ENCODE measurements around the gene PRKD1.

Gene PRKD1

DNA sequence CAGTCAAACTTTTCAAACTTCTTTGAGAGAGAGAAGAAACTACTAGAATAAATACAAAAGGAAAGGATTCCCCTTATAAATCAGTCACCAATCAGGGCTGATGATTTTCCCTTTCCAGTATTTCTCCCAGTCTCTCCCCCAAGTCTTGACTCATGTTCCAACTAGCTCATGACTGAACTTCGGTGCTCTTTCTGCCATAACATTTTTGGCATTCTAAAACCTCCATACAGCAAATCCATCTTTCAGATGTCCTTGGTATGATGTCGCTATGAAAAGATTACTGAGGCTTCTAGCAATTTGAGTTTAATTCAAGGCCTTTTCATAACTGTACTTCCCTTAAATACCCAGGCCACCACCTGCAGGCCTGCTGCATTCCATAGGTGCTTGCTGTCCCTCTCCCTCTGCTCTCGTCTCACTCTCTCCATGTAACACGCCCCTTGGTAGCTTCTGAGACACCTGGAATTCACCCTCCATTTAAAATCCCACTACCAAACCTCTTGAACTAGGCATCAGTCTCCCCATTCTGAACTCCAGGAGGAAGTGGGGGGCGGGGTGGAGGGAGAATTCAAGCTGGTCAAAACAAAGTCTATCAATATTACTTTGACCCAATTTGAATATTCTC, 2.4 kb downstream of the PRKD1 start:
- Histone ChIP-seq H3K27me3 (ENCODE audit: control insufficient read depth, low read length) (no peaks in the 10 kb centered on the region), H3K79me2 (ENCODE audit: control insufficient read depth, low read length) (no peaks in the 10 kb centered on the region), H3K36me3 (ENCODE audit: control insufficient read depth, low read length) (no peaks in the 10 kb centered on the region), H3K4me2 (ENCODE audit: low read length) (no peak overlapping the region), H4K20me1 (ENCODE audit: control insufficient read depth, insufficient read depth, low read depth, low read length) (no peaks in the 10 kb centered on the region), H3K9me2 (replicated peaks; ENCODE audit: control insufficient read depth, low read length) (no peaks in the 10 kb centered on the region), H3K27ac (ENCODE audit: low read depth, low read length) (no peak overlapping the region), H3F3A (ENCODE audit: control insufficient read depth, insufficient read depth) (no peaks in the 10 kb centered on the region), H3K4me3 (ENCODE audit: low read length) (no peak overlapping the region), H3K4me1 (ENCODE audit: control insufficient read depth, low read length) (no peaks in the 10 kb centered on the region), H3K9me3 (ENCODE audit: control insufficient read depth, insufficient read depth, low read length) (peaks cover 8% of the 10 kb centered on the region; the same call in 1 of the 2 replicates)
- TF ChIP-seq EZH2phosphoT487 (IDR thresholded peaks at IDR 0.05; ENCODE audit: borderline replicate concordance, low read length) = no peak
- TF ChIP-seq, protein P1, sequence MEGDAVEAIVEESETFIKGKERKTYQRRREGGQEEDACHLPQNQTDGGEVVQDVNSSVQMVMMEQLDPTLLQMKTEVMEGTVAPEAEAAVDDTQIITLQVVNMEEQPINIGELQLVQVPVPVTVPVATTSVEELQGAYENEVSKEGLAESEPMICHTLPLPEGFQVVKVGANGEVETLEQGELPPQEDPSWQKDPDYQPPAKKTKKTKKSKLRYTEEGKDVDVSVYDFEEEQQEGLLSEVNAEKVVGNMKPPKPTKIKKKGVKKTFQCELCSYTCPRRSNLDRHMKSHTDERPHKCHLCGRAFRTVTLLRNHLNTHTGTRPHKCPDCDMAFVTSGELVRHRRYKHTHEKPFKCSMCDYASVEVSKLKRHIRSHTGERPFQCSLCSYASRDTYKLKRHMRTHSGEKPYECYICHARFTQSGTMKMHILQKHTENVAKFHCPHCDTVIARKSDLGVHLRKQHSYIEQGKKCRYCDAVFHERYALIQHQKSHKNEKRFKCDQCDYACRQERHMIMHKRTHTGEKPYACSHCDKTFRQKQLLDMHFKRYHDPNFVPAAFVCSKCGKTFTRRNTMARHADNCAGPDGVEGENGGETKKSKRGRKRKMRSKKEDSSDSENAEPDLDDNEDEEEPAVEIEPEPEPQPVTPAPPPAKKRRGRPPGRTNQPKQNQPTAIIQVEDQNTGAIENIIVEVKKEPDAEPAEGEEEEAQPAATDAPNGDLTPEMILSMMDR (IDR thresholded peaks at IDR 0.05; ENCODE audit: low read depth, low read length, poor library complexity, severe bottlenecking) = no peak

DNA sequence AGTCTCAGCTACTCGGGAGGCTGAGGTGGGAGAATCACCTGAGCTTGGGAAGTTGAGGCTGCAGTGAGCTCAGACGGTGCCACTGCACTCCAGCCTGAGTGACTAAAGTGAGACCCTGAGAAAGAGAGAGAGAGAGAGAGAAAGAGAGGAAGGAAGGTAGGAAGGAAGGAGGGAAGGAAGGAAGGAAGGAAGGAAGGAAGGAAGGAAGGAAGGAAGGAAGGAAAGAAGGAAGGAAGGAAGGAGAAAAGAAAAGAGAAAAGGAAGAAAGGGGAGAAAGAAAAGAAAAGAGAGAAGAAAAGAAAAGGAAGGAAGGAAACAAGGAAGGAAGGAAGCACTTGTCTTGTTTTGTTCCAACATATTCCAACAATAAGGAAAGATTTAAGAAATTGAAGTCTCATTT, 7.8 kb downstream of the PRKD1 start:
- no peaks in the 10 kb centered on the region for H4K20me1 ChIP-seq (ENCODE audit: control insufficient read depth, insufficient read depth, low read depth, low read length)
- no peak for TF ChIP-seq EZH2phosphoT487 (IDR thresholded peaks at IDR 0.05; ENCODE audit: borderline replicate concordance, low read length)
- TF ChIP-seq, protein P1 (IDR thresholded peaks at IDR 0.05; ENCODE audit: low read depth, low read length, poor library complexity, severe bottlenecking) = no peak
- no peaks in the 10 kb centered on the region for H3F3A ChIP-seq (ENCODE audit: control insufficient read depth, insufficient read depth)
- H3K9me2 ChIP-seq (replicated peaks; ENCODE audit: control insufficient read depth, low read length) = no peaks in the 10 kb centered on the region
- no peaks in the 10 kb centered on the region for H3K36me3 ChIP-seq (ENCODE audit: control insufficient read depth, low read length)
- no peak overlapping the region for H3K4me3 ChIP-seq (ENCODE audit: low read length)
- H3K9me3 ChIP-seq (ENCODE audit: control insufficient read depth, insufficient read depth, low read length) = no peaks in the 10 kb centered on the region
- no peaks in the 10 kb centered on the region for H3K4me1 ChIP-seq (ENCODE audit: control insufficient read depth, low read length)
- no peaks in the 10 kb centered on the region for H3K79me2 ChIP-seq (ENCODE audit: control insufficient read depth, low read length)
- no peak overlapping the region for H3K27ac ChIP-seq (ENCODE audit: low read depth, low read length)
- no peaks in the 10 kb centered on the region for H3K27me3 ChIP-seq (ENCODE audit: control insufficient read depth, low read length)
- no peak overlapping the region for H3K4me2 ChIP-seq (ENCODE audit: low read length)

DNA sequence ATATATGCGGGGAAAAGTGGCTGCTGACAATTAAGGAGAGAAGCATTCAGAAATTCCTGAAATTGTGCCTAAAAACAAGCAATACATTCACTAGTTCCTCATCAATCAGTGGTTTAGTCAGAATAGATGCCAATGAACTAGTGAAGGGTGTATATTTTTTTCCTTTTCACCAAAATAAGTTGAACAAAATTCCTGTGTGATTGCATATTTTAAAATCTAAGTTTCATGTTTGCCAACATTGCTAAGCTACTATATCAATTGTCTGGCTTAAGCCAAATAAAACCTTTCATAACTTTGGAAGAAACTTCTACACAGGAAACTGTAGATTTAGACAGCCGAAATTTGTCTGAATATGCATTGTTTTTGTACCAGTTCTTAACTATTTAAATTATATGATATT, 8.7 kb downstream of the PRKD1 start:
- H3K36me3 ChIP-seq (ENCODE audit: control insufficient read depth, low read length) = no peaks in the 10 kb centered on the region
- H3K9me3 ChIP-seq (ENCODE audit: control insufficient read depth, insufficient read depth, low read length) = no peaks in the 10 kb centered on the region
- no peak overlapping the region for H3K27ac ChIP-seq (ENCODE audit: low read depth, low read length)
- no peaks in the 10 kb centered on the region for H4K20me1 ChIP-seq (ENCODE audit: control insufficient read depth, insufficient read depth, low read depth, low read length)
- H3K27me3 ChIP-seq (ENCODE audit: control insufficient read depth, low read length) = no peaks in the 10 kb centered on the region
- no peaks in the 10 kb centered on the region for H3K4me1 ChIP-seq (ENCODE audit: control insufficient read depth, low read length)
- H3K9me2 ChIP-seq (replicated peaks; ENCODE audit: control insufficient read depth, low read length) = no peaks in the 10 kb centered on the region
- H3K4me2 ChIP-seq (ENCODE audit: low read length) = no peak overlapping the region
- no peaks in the 10 kb centered on the region for H3K79me2 ChIP-seq (ENCODE audit: control insufficient read depth, low read length)
- no peak for TF ChIP-seq EZH2phosphoT487 (IDR thresholded peaks at IDR 0.05; ENCODE audit: borderline replicate concordance, low read length)
- TF ChIP-seq, protein P1 (IDR thresholded peaks at IDR 0.05; ENCODE audit: low read depth, low read length, poor library complexity, severe bottlenecking) = no peak
- no peaks in the 10 kb centered on the region for H3F3A ChIP-seq (ENCODE audit: control insufficient read depth, insufficient read depth)
- H3K4me3 ChIP-seq (ENCODE audit: low read length) = no peak overlapping the region
